SKM-1 treated with dmso at 0.1 percent for 144 hours (cell line): Measurements from ENCODE around the gene PALD1.
"Not testable (repeated sequence)": the region's sequence is repeated elsewhere in the genome, so short reads cannot be mapped to it uniquely, and the experiment has no call there.

ENCODE experiments used
- DNase-seq: peaks from one replicate; lab custom pipeline; 2025; ENCODE audit not compliant: unreplicated experiment; lab: John Stamatoyannopoulos, UW

PALD1 gene

GRCh38 chr10:70600512-70601395 is 122.2 kb downstream of the PALD1 start:
- no peak for DNase-seq

- no peak for DNase-seq
These were observed 123.2 kb downstream of the PALD1 start for GRCh38 chr10:70601746-70602145.

- no peak for DNase-seq
These were observed 124.3 kb downstream of the PALD1 start, which contains the start of gene PRF1 for GRCh38 chr10:70602665-70603448. PRF1 (minus strand) TSS chr10:70602741; CDS start chr10:70600902, 1,839 bp downstream.

GRCh38 chr10:70603449-70603801 is 124.9 kb downstream of the PALD1 start:
- no peak for DNase-seq

- DNase-seq = no peak
These were observed 125.5 kb downstream of the PALD1 start for GRCh38 chr10:70604106-70604505.

GRCh38 chr10:70605161-70605560 is 126.6 kb downstream of the PALD1 start:
- peak; percentile 41 for DNase-seq

- no peak for DNase-seq
These were observed 129.4 kb downstream of the PALD1 start for GRCh38 chr10:70607936-70608335.

- DNase-seq = no peak
These were observed 135.4 kb downstream of the PALD1 start for GRCh38 chr10:70613941-70614340.

GRCh38 chr10:70614364-70614763 is 135.8 kb downstream of the PALD1 start:
- DNase-seq = not testable (repeated sequence)

GRCh38 chr10:70615211-70615610 is 136.6 kb downstream of the PALD1 start:
- DNase-seq = no peak

GRCh38 chr10:70615784-70616522 is 137.4 kb downstream of the PALD1 start:
- peak; percentile 17 for DNase-seq

- no peak for DNase-seq
These were observed 138.2 kb downstream of the PALD1 start for GRCh38 chr10:70616761-70617160.
